ENCODE results near the gene TMEM237. TPM values are rescaled to one million over a fixed set of nuclear protein-coding genes. Genes with fewer than 3 reads are reported as not detected.

Gene TMEM237
- polyA plus RNA-seq, 1 of the 3 experiments (the other 2 are of a cell fraction) = 67.2 TPM

DNA sequence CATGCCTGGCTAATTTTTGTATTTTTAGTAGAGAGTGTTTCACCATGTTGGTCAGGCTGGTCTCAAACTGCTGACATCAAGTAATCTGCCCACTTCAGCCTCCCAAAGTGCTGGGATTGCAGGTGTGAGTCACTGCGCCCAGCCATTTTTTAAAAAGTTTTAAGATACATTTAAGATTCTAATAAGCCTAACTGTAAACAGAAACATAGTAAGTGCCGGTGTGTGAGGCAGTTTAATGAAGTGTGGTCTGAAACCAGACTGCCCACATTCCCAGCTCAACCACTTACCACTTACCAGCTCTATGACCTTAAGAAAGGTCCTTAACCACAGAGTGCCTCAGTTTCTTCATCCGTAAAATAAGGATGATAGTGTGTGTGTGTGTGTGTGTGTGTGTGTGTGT is 42.4 kb downstream of the TMEM237 start:
- POLR2A ChIA-PET = no interaction called here

More for the DNA sequence above, 42.4 kb downstream of the TMEM237 start:
- Histone ChIP-seq H3K27me3 (ENCODE audit: insufficient read depth) (no peaks in the 10 kb centered on the region), H3K4me1 (ENCODE audit: control insufficient read depth in 1 of 2, insufficient read depth in 2 of 2, low read depth in 1 of 2, low read length in 1 of 2) (no peaks in the 10 kb centered on the region), H3K4me3 (ENCODE audit: low read depth in 2 of 2, low read length in 1 of 2) (no peak overlapping the region), H3K9me2 (no peaks in the 10 kb centered on the region), H2AFZ (ENCODE audit: low read depth) (no peak overlapping the region), H3K9me3 (0 out of 2 replicates have a peak, but pooled peaks cover 6% of the 10 kb centered on the region), H4K20me1 (ENCODE audit: insufficient read depth) (no peaks in the 10 kb centered on the region), H3F3A (replicated peaks; ENCODE audit: insufficient read depth) (no peaks in the 10 kb centered on the region), H3K4me2 (no peak overlapping the region), H3K36me3 (replicated peaks in 1 of 2; ENCODE audit: control insufficient read depth in 1 of 2, insufficient read depth in 2 of 2, low read length in 1 of 2) (no peaks in the 10 kb centered on the region), H3K9ac (no peak overlapping the region), H3K27ac (ENCODE audit: low read depth in 2 of 2, low read length in 1 of 2) (no peak overlapping the region), H3K79me2 (ENCODE audit: insufficient read depth) (no peaks in the 10 kb centered on the region)
- WGBS (ENCODE audit: low lambda C conversion rate) = 95% methylated on average over 3 of the region's 3 CpGs
- DNase-seq = no peak
- CTCF ChIA-PET = interaction anchor here (1.2 kb wide), 1 partner anchor 14 kb away, joined by 4 read pairs; no protein-coding TSS in a partner anchor
- no peak for TF ChIP-seq EP300 (IDR thresholded peaks at IDR 0.05; ENCODE audit: borderline replicate concordance in 1 of 2, low read depth in 1 of 2, low read length in 1 of 2)
- no peak for TF ChIP-seq USF1 (IDR thresholded peaks at IDR 0.05; ENCODE audit: borderline replicate concordance, low read depth)
- TF ChIP-seq, protein P1, sequence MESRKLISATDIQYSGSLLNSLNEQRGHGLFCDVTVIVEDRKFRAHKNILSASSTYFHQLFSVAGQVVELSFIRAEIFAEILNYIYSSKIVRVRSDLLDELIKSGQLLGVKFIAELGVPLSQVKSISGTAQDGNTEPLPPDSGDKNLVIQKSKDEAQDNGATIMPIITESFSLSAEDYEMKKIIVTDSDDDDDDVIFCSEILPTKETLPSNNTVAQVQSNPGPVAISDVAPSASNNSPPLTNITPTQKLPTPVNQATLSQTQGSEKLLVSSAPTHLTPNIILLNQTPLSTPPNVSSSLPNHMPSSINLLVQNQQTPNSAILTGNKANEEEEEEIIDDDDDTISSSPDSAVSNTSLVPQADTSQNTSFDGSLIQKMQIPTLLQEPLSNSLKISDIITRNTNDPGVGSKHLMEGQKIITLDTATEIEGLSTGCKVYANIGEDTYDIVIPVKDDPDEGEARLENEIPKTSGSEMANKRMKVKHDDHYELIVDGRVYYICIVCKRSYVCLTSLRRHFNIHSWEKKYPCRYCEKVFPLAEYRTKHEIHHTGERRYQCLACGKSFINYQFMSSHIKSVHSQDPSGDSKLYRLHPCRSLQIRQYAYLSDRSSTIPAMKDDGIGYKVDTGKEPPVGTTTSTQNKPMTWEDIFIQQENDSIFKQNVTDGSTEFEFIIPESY (IDR thresholded peaks at IDR 0.05; ENCODE audit: borderline replicate concordance, low read depth) = no peak
- TF ChIP-seq GABPA (IDR thresholded peaks at IDR 0.05; ENCODE audit: low read depth) = no peak
- no peak for TF ChIP-seq ELF1 (IDR thresholded peaks at IDR 0.05)
- TF ChIP-seq TCF12 (IDR thresholded peaks at IDR 0.05) = no peak
- TF ChIP-seq, protein P2, sequence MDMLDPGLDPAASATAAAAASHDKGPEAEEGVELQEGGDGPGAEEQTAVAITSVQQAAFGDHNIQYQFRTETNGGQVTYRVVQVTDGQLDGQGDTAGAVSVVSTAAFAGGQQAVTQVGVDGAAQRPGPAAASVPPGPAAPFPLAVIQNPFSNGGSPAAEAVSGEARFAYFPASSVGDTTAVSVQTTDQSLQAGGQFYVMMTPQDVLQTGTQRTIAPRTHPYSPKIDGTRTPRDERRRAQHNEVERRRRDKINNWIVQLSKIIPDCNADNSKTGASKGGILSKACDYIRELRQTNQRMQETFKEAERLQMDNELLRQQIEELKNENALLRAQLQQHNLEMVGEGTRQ (IDR thresholded peaks at IDR 0.05; ENCODE audit: borderline replicate concordance, low read depth, low read length) = no peak
- no peak for TF ChIP-seq FOSL2 (IDR thresholded peaks at IDR 0.05; ENCODE audit: borderline replicate concordance, low read depth)
- TF ChIP-seq MXI1 (IDR thresholded peaks at IDR 0.05; ENCODE audit: low read depth, low read length) = no peak
- no peak for TF ChIP-seq NRF1 (IDR thresholded peaks at IDR 0.05; ENCODE audit: low read depth, low read length)
- no peak for TF ChIP-seq REST (IDR thresholded peaks at IDR 0.05; ENCODE audit: low read depth, low read length)
- TF ChIP-seq TEAD4 (IDR thresholded peaks at IDR 0.05; ENCODE audit: borderline replicate concordance, insufficient read depth) = no peak
- TF ChIP-seq SIN3A (IDR thresholded peaks at IDR 0.05; ENCODE audit: borderline replicate concordance, low read depth, low read length) = no peak
- no peak for TF ChIP-seq IRF3 (IDR thresholded peaks at IDR 0.05; ENCODE audit: low read depth, low read length)
- no peak for TF ChIP-seq RXRA (IDR thresholded peaks at IDR 0.05; ENCODE audit: borderline replicate concordance, low read depth)

All from SK-N-SH (cell line).